ENCODE measurements around the gene NUP153.
A peak's percentile ranks its signal among the peaks of the same experiment; 100 is the strongest.

NUP153 gene

GRCh38 chr6:17656644-17657043 lies 50.1 kb downstream of the NUP153 start:
- Mint-ChIP-seq H3K36me3 (ENCODE audit: low read depth) (peaks cover 55% of the 10 kb centered on the region), H3K4me1 (ENCODE audit: low read depth) (peaks cover 20% of the 10 kb centered on the region), H3K27me3 (ENCODE audit: low read depth) (no peaks in the 10 kb centered on the region), H3K4me3 (no peak overlapping the region), H3K9me3 (no peaks in the 10 kb centered on the region), H3K27ac (no peak overlapping the region)

GRCh38 chr6:17656092-17656491 lies 50.6 kb downstream of the NUP153 start:
- Mint-ChIP-seq H3K27ac (no peak overlapping the region), H3K36me3 (ENCODE audit: low read depth) (peaks cover 51% of the 10 kb centered on the region), H3K4me1 (ENCODE audit: low read depth) (peaks cover 17% of the 10 kb centered on the region), H3K9me3 (no peaks in the 10 kb centered on the region), H3K4me3 (no peak overlapping the region), H3K27me3 (ENCODE audit: low read depth) (no peaks in the 10 kb centered on the region)

GRCh38 chr6:17653198-17653882 lies 53.4 kb downstream of the NUP153 start:
- Mint-ChIP-seq H3K27ac (no peak overlapping the region), H3K36me3 (ENCODE audit: low read depth) (peaks cover 48% of the 10 kb centered on the region), H3K9me3 (no peaks in the 10 kb centered on the region), H3K4me1 (ENCODE audit: low read depth) (peaks cover 25% of the 10 kb centered on the region), H3K4me3 (no peak overlapping the region), H3K27me3 (ENCODE audit: low read depth) (no peaks in the 10 kb centered on the region)

GRCh38 chr6:17650656-17651309 lies 55.9 kb downstream of the NUP153 start:
- H3K27ac Mint-ChIP-seq = no peak overlapping the region
- peaks cover 24% of the 10 kb centered on the region for H3K4me1 Mint-ChIP-seq (ENCODE audit: low read depth)
- H3K27me3 Mint-ChIP-seq (ENCODE audit: low read depth) = no peaks in the 10 kb centered on the region
- H3K9me3 Mint-ChIP-seq = no peaks in the 10 kb centered on the region
- peaks cover 36% of the 10 kb centered on the region for H3K36me3 Mint-ChIP-seq (ENCODE audit: low read depth)
- no peak overlapping the region for H3K4me3 Mint-ChIP-seq

GRCh38 chr6:17648745-17649144 lies 58.0 kb downstream of the NUP153 start:
- Mint-ChIP-seq H3K4me1 (ENCODE audit: low read depth) (peaks cover 20% of the 10 kb centered on the region), H3K27me3 (ENCODE audit: low read depth) (no peaks in the 10 kb centered on the region), H3K27ac (no peak overlapping the region), H3K9me3 (no peaks in the 10 kb centered on the region), H3K4me3 (no peak overlapping the region), H3K36me3 (ENCODE audit: low read depth) (peaks cover 43% of the 10 kb centered on the region)

GRCh38 chr6:17640477-17640917 lies 66.2 kb downstream of the NUP153 start:
- H3K9me3 Mint-ChIP-seq = no peaks in the 10 kb centered on the region
- H3K27ac Mint-ChIP-seq = peak overlapping the region; percentile 16
- H3K4me1 Mint-ChIP-seq (ENCODE audit: low read depth) = peaks cover 15% of the 10 kb centered on the region
- H3K27me3 Mint-ChIP-seq (ENCODE audit: low read depth) = no peaks in the 10 kb centered on the region
- H3K4me3 Mint-ChIP-seq = no peak overlapping the region
- H3K36me3 Mint-ChIP-seq (ENCODE audit: low read depth) = peaks cover 61% of the 10 kb centered on the region

- H3K36me3 Mint-ChIP-seq (ENCODE audit: low read depth) = peaks cover 59% of the 10 kb centered on the region
- peaks cover 29% of the 10 kb centered on the region for H3K4me1 Mint-ChIP-seq (ENCODE audit: low read depth)
These were observed 68.5 kb downstream of the NUP153 start for GRCh38 chr6:17638212-17638715.

GRCh38 chr6:17635568-17635967 lies 71.2 kb downstream of the NUP153 start:
- no peak overlapping the region for H3K4me3 Mint-ChIP-seq
- H3K27me3 Mint-ChIP-seq (ENCODE audit: low read depth) = no peaks in the 10 kb centered on the region
- peaks cover 63% of the 10 kb centered on the region for H3K36me3 Mint-ChIP-seq (ENCODE audit: low read depth)
- H3K9me3 Mint-ChIP-seq = no peaks in the 10 kb centered on the region
- H3K4me1 Mint-ChIP-seq (ENCODE audit: low read depth) = peaks cover 35% of the 10 kb centered on the region
- H3K27ac Mint-ChIP-seq = peak overlapping the region; percentile 54

More at GRCh38 chr6:17638212-17638715, 68.5 kb downstream of the NUP153 start:
- no peak overlapping the region for H3K4me3 Mint-ChIP-seq
- no peak overlapping the region for H3K27ac Mint-ChIP-seq
- no peaks in the 10 kb centered on the region for H3K27me3 Mint-ChIP-seq (ENCODE audit: low read depth)
- H3K9me3 Mint-ChIP-seq = no peaks in the 10 kb centered on the region

- Mint-ChIP-seq H3K27ac (peak overlapping the region; percentile 76), H3K27me3 (ENCODE audit: low read depth) (no peaks in the 10 kb centered on the region), H3K9me3 (no peaks in the 10 kb centered on the region), H3K4me3 (peak overlapping the region; percentile 41), H3K4me1 (ENCODE audit: low read depth) (peaks cover 40% of the 10 kb centered on the region), H3K36me3 (ENCODE audit: low read depth) (peaks cover 67% of the 10 kb centered on the region)
These were observed 73.1 kb downstream of the NUP153 start for GRCh38 chr6:17633465-17634188.

- H3K27ac Mint-ChIP-seq = peak overlapping the region; percentile 76
- H3K36me3 Mint-ChIP-seq (ENCODE audit: low read depth) = peaks cover 67% of the 10 kb centered on the region
- H3K9me3 Mint-ChIP-seq = no peaks in the 10 kb centered on the region
- no peaks in the 10 kb centered on the region for H3K27me3 Mint-ChIP-seq (ENCODE audit: low read depth)
- peaks cover 40% of the 10 kb centered on the region for H3K4me1 Mint-ChIP-seq (ENCODE audit: low read depth)
- peak overlapping the region; percentile 22 for H3K4me3 Mint-ChIP-seq
These were observed 73.8 kb downstream of the NUP153 start for GRCh38 chr6:17632934-17633333.

GRCh38 chr6:17630511-17631073 lies 76.1 kb downstream of the NUP153 start:
- Mint-ChIP-seq H3K36me3 (ENCODE audit: low read depth) (peaks cover 54% of the 10 kb centered on the region), H3K4me3 (no peak overlapping the region), H3K27ac (no peak overlapping the region), H3K27me3 (ENCODE audit: low read depth) (no peaks in the 10 kb centered on the region), H3K9me3 (no peaks in the 10 kb centered on the region), H3K4me1 (ENCODE audit: low read depth) (peaks cover 33% of the 10 kb centered on the region)

GRCh38 chr6:17629824-17630510 lies 76.8 kb downstream of the NUP153 start:
- H3K27me3 Mint-ChIP-seq (ENCODE audit: low read depth) = no peaks in the 10 kb centered on the region
- H3K27ac Mint-ChIP-seq = peak overlapping the region; percentile 46
- H3K4me1 Mint-ChIP-seq (ENCODE audit: low read depth) = peaks cover 30% of the 10 kb centered on the region
- H3K9me3 Mint-ChIP-seq = no peaks in the 10 kb centered on the region
- peaks cover 56% of the 10 kb centered on the region for H3K36me3 Mint-ChIP-seq (ENCODE audit: low read depth)
- no peak overlapping the region for H3K4me3 Mint-ChIP-seq

- Mint-ChIP-seq H3K4me1 (ENCODE audit: low read depth) (peaks cover 25% of the 10 kb centered on the region), H3K27ac (no peak overlapping the region), H3K9me3 (no peaks in the 10 kb centered on the region), H3K36me3 (ENCODE audit: low read depth) (peaks cover 57% of the 10 kb centered on the region), H3K27me3 (ENCODE audit: low read depth) (no peaks in the 10 kb centered on the region), H3K4me3 (no peak overlapping the region)
These were observed 77.9 kb downstream of the NUP153 start for GRCh38 chr6:17628873-17629272.

- Mint-ChIP-seq H3K27me3 (ENCODE audit: low read depth) (no peaks in the 10 kb centered on the region), H3K36me3 (ENCODE audit: low read depth) (peaks cover 45% of the 10 kb centered on the region), H3K4me3 (no peak overlapping the region), H3K27ac (no peak overlapping the region), H3K9me3 (no peaks in the 10 kb centered on the region), H3K4me1 (ENCODE audit: low read depth) (peaks cover 20% of the 10 kb centered on the region)
These were observed 82.3 kb downstream of the NUP153 start for GRCh38 chr6:17624396-17624795.

All from T-helper 1 cell treated with Interleukin-12 subunit alpha and Interleukin-12 subunit beta and Interleukin-4 antibody, amounts not matched to agents 30 μg/mL and 1 μg/mL, for 36 hours (primary cell).